ENCODE data around the gene ARMC6. TPM values are rescaled to one million over a fixed set of nuclear protein-coding genes. Genes with fewer than 3 reads are reported as not detected.

Gene ARMC6
- total and polyA plus RNA-seq, 4 donors: 8.8 to 13.2 (median 12.4) TPM

DNA sequence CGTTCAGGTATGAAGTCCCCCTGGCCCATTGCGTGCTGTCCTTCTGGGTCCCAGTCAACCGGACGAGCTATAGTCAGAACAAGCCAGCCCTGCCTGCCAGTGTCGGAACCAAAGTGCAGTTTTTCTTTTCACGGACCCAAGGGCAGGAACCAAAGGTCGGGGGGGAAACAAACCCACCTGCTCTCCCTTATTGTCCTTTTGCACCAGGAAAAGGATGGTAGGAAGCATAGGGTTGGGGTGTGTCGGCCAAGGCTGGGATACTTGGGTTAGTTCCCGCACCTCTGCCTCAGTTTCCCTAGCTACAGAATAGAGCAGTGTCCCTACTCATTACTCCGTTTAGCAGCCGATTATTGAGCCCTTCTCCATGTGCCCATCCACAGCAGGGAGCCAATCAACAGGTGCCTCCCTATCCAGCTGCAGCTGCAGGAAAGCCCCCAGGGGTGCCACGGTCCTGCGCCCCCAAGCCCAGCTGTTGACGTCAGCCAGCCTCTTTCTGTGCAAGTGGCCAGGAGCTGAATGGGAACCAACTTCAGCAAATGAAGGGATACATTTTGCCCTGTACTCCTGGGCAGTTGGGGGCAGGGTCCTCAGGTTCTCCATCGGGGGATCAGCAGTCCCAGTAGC is 21.0 kb downstream of the ARMC6 start:
- no peaks in the 10 kb centered on the region for H3K4me1 ChIP-seq (ENCODE audit: control insufficient read depth in 1 of 2, insufficient read depth in 2 of 2, low read length in 2 of 2)
- no peak overlapping the region for H3K27ac ChIP-seq (ENCODE audit: low read depth in 1 of 2, low read length in 2 of 2)
- DNase-seq (no peak), ATAC-seq (ENCODE audit: low FRiP score) (no peak)
- H3K9me3 ChIP-seq (ENCODE audit: control insufficient read depth, low read length): no peaks in the 10 kb centered on the region
- WGBS, 2 donors: 93 to 94% methylated on average over 15 of the region's 15 CpGs
- peaks cover 0 to 4% of the 10 kb centered on the region in 2 donors for H3K36me3 ChIP-seq (ENCODE audit: control insufficient read depth in 1 of 2, insufficient read depth in 2 of 2, low read length in 1 of 2)
- no peaks in the 10 kb centered on the region for H3K27me3 ChIP-seq (ENCODE audit: control insufficient read depth in 1 of 2, insufficient read depth in 2 of 2, low read length in 1 of 2)
- intact Hi-C loops (cut with DNase I): no loop called here
- no peak overlapping the region for H3K4me3 ChIP-seq (ENCODE audit: low read length in 2 of 2)

DNA sequence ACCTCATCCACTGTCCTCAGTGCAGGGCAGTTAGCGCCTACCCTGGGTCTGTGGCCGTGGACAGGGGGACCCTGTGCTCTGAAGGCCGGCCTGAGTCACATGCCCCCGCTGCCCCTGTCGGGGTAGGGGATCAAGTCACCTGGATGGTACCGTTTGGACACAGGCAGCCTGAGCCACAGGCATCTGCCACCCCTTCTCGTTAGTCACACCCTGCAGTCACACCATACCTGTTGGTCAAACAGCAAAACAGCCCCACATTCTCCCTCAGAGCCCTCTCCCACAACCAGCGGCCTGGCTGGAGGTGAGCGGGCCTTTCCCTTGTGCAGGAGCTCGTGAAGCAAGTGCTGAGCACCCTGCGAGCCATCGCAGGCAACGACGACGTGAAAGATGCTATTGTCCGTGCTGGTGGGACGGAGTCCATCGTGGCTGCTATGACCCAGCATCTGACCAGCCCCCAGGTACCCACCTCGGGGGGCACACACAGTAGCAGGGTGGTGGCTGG is 21.6 kb downstream of the ARMC6 start:
- no peak overlapping the region for H3K27ac ChIP-seq (ENCODE audit: low read depth in 1 of 2, low read length in 2 of 2)
- no peaks in the 10 kb centered on the region for H3K4me1 ChIP-seq (ENCODE audit: control insufficient read depth in 1 of 2, insufficient read depth in 2 of 2, low read length in 2 of 2)
- WGBS, 2 donors: 94% methylated on average over 19 of the region's 19 CpGs
- intact Hi-C loops (cut with DNase I): loop anchor here in 1 of 2 donors (5.0 kb wide), 1 partner anchor 122 kb away; no protein-coding TSS in a partner anchor
- H3K9me3 ChIP-seq (ENCODE audit: control insufficient read depth, low read length): no peaks in the 10 kb centered on the region
- H3K36me3 ChIP-seq (ENCODE audit: control insufficient read depth in 1 of 2, insufficient read depth in 2 of 2, low read length in 1 of 2): peaks cover 0 to 4% of the 10 kb centered on the region in 2 donors
- H3K27me3 ChIP-seq (ENCODE audit: control insufficient read depth in 1 of 2, insufficient read depth in 2 of 2, low read length in 1 of 2): no peaks in the 10 kb centered on the region
- no peak overlapping the region for H3K4me3 ChIP-seq (ENCODE audit: low read length in 2 of 2)
- ATAC-seq (ENCODE audit: low FRiP score) (no peak), DNase-seq (no peak)

DNA sequence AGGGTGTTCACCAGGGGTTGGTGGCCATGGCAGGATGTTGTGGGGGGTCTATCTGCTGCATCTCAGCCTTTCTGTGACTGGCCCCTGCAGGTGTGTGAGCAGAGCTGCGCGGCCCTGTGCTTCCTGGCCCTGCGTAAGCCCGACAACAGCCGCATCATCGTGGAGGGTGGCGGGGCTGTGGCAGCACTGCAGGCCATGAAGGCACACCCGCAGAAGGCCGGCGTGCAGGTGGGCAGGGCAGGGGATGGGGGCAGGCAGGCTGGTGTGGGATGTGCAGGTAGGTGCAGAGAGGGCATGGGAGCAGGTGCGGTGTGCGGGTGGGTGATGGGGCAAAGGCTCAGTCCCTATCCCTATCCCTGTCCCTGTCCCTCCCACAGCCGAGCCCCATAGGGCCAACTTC is 22.3 kb downstream of the ARMC6 start:
- DNase-seq: no peak
- no peak overlapping the region for H3K27ac ChIP-seq (ENCODE audit: low read depth in 1 of 2, low read length in 2 of 2)
- intact Hi-C loops (cut with DNase I): loop anchor here in 1 of 2 donors (5.0 kb wide), 1 partner anchor 122 kb away; no protein-coding TSS in a partner anchor
- H3K4me3 ChIP-seq (ENCODE audit: low read length in 2 of 2): no peak overlapping the region
- no peaks in the 10 kb centered on the region for H3K4me1 ChIP-seq (ENCODE audit: control insufficient read depth in 1 of 2, insufficient read depth in 2 of 2, low read length in 2 of 2)
- no peaks in the 10 kb centered on the region for H3K9me3 ChIP-seq (ENCODE audit: control insufficient read depth, low read length)
- no peak for ATAC-seq (ENCODE audit: low FRiP score)
- no peaks in the 10 kb centered on the region for H3K27me3 ChIP-seq (ENCODE audit: control insufficient read depth in 1 of 2, insufficient read depth in 2 of 2, low read length in 1 of 2)
- WGBS, 2 donors: 95 to 96% methylated on average over 13 of the region's 13 CpGs
- H3K36me3 ChIP-seq (ENCODE audit: control insufficient read depth in 1 of 2, insufficient read depth in 2 of 2, low read length in 1 of 2): peaks cover 0 to 4% of the 10 kb centered on the region in 2 donors

DNA sequence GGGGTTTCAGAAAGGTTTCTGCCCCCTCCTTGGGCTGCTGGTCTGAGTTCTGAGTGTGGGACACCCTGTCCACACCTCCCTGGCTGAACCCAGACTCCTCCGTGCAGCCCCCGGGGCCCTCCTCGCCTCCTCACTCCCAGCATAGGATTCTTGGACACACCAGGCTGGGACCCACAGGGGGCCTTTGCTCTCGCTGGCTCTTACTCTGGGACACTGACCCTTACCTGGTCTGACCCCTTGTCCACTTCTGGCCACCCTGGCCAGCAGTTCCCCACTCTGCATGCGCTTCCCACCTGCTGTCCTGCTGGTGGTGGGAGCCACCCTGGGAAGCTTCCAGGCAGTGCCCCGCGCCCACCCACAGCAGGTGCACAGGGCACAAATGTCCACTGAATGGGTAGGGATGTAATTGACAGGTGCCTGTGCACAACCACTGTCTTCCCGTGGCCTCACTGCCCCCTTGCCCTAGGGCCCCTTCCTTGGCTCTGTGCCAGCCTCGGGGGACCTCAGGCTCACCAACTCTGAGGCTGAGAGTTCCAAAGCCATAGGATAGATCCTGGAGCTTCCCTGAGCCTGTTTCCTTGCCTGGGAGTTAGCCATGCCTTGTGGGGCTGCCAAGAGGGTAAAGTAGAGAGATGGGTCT is 23.4 kb downstream of the ARMC6 start:
- no peak for DNase-seq
- no peaks in the 10 kb centered on the region for H3K4me1 ChIP-seq (ENCODE audit: control insufficient read depth in 1 of 2, insufficient read depth in 2 of 2, low read length in 2 of 2)
- H3K27ac ChIP-seq (ENCODE audit: low read depth in 1 of 2, low read length in 2 of 2): no peak overlapping the region
- no peaks in the 10 kb centered on the region for H3K9me3 ChIP-seq (ENCODE audit: control insufficient read depth, low read length)
- H3K4me3 ChIP-seq (ENCODE audit: low read length in 2 of 2): no peak overlapping the region
- peaks cover 0 to under 1% of the 10 kb centered on the region in 2 donors for H3K36me3 ChIP-seq (ENCODE audit: control insufficient read depth in 1 of 2, insufficient read depth in 2 of 2, low read length in 1 of 2)
- H3K27me3 ChIP-seq (ENCODE audit: control insufficient read depth in 1 of 2, insufficient read depth in 2 of 2, low read length in 1 of 2): no peaks in the 10 kb centered on the region
- intact Hi-C loops (cut with DNase I): loop anchor here in 1 of 2 donors (5.0 kb wide), 1 partner anchor 121 kb away; no protein-coding TSS in a partner anchor
- 76 to 78% methylated on average over 9 of the region's 9 CpGs for WGBS, 2 donors
- ATAC-seq (ENCODE audit: low FRiP score): no peak

DNA sequence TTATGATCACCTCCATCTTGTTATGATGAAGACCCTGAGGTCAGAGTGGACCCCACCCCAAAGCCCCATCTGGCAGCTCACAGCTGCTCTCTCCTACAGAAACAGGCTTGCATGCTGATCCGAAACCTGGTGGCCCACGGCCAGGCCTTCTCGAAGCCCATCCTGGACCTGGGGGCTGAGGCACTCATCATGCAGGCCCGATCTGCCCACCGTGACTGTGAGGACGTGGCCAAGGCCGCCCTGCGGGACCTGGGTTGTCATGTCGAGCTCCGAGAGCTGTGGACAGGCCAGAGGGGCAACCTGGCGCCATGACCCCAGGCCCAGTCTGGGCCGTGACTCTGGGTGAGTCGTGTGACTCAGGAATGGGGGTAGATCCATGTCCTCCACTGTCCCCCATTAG is 23.9 kb downstream of the ARMC6 start:
- DNase-seq: no peak
- intact Hi-C loops (cut with DNase I): loop anchor here in 1 of 2 donors (5.0 kb wide), 1 partner anchor 120 kb away; no protein-coding TSS in a partner anchor
- Histone ChIP-seq H3K36me3 (ENCODE audit: control insufficient read depth in 1 of 2, insufficient read depth in 2 of 2, low read length in 1 of 2) (no peaks in the 10 kb centered on the region), H3K4me1 (ENCODE audit: control insufficient read depth in 1 of 2, insufficient read depth in 2 of 2, low read length in 2 of 2) (no peaks in the 10 kb centered on the region), H3K27me3 (ENCODE audit: control insufficient read depth in 1 of 2, insufficient read depth in 2 of 2, low read length in 1 of 2) (no peaks in the 10 kb centered on the region), H3K27ac (ENCODE audit: low read depth in 1 of 2, low read length in 2 of 2) (no peak overlapping the region), H3K9me3 (ENCODE audit: control insufficient read depth, low read length) (no peaks in the 10 kb centered on the region), H3K4me3 (ENCODE audit: low read length in 2 of 2) (no peak overlapping the region)
- no peak for ATAC-seq (ENCODE audit: low FRiP score)
- 90 to 91% methylated on average over 13 of the region's 13 CpGs for WGBS, 2 donors

DNA sequence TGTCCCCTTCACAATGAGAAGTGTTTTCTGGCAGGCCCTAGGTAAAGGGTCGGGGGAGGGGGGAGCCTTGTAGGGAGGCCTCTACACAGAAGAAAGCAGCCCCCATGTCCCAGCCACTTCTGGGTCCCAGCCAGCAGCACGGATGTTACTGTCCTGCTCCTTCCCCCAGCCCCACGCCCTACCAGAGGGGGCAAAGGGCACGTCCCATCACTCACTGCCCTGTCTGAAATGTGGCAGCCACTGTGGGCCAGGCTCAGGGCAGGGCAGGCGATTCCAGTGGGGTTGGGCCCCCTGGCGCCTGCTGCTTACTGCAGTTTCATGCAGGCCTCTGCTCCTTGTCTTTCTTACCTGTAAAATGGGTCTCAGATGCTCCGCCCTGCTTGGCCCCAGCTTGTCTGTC is 24.3 kb downstream of the ARMC6 start:
- no peak overlapping the region for H3K4me3 ChIP-seq (ENCODE audit: low read length in 2 of 2)
- no peaks in the 10 kb centered on the region for H3K27me3 ChIP-seq (ENCODE audit: control insufficient read depth in 1 of 2, insufficient read depth in 2 of 2, low read length in 1 of 2)
- WGBS, 2 donors: 85 to 86% methylated on average over 7 of the region's 7 CpGs
- DNase-seq (no peak), ATAC-seq (ENCODE audit: low FRiP score) (no peak)
- H3K27ac ChIP-seq (ENCODE audit: low read depth in 1 of 2, low read length in 2 of 2): no peak overlapping the region
- H3K36me3 ChIP-seq (ENCODE audit: control insufficient read depth in 1 of 2, insufficient read depth in 2 of 2, low read length in 1 of 2): no peaks in the 10 kb centered on the region
- no peaks in the 10 kb centered on the region for H3K9me3 ChIP-seq (ENCODE audit: control insufficient read depth, low read length)
- intact Hi-C loops (cut with DNase I): loop anchor here in 1 of 2 donors (5.0 kb wide), 1 partner anchor 120 kb away; no protein-coding TSS in a partner anchor
- H3K4me1 ChIP-seq (ENCODE audit: control insufficient read depth in 1 of 2, insufficient read depth in 2 of 2, low read length in 2 of 2): no peaks in the 10 kb centered on the region

DNA sequence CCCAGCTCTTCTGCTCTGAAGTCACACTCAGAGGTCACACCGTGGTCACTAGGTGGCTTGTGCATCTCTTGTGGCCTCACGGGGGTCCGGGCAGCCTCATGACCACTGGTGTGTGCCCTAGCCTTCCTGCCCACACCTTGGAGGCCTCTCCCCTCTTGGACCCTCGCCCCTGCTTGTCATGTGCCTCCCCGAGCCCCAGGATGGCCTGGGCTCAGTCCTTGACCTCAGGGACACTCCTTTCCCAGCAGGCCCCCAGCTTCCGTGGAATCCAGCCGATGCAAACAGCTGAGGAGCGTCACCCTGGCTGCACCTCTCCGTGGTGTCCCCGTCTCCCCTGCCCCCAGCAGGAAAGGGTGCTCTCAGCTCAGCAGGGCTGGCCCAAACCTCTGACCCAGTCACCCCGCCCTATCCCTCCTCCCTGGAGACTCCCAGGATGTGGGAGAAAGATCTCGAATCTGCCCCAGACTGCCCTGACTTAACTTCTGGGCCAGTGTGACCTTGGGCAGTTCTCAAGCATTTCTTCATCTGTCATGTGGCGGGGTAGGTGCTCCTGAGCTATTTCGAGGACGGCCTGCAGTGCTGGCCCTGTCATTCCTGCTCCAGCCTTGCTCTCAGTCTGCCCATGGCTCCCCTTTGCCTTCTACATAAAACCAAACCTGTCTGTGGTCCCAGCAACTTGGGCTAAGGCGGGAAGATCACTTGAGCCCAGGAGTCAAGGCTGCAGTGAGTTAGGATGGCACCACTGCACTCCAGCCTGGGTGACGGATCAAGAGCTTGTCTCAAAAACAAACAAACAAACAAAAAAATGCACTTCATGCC is 25.8 kb downstream of the ARMC6 start:
- H3K4me1 ChIP-seq (ENCODE audit: control insufficient read depth in 1 of 2, insufficient read depth in 2 of 2, low read length in 2 of 2): no peaks in the 10 kb centered on the region
- no peaks in the 10 kb centered on the region for H3K36me3 ChIP-seq (ENCODE audit: control insufficient read depth in 1 of 2, insufficient read depth in 2 of 2, low read length in 1 of 2)
- no peaks in the 10 kb centered on the region for H3K9me3 ChIP-seq (ENCODE audit: control insufficient read depth, low read length)
- H3K27me3 ChIP-seq (ENCODE audit: control insufficient read depth in 1 of 2, insufficient read depth in 2 of 2, low read length in 1 of 2): no peaks in the 10 kb centered on the region
- H3K27ac ChIP-seq (ENCODE audit: low read depth in 1 of 2, low read length in 2 of 2): no peak overlapping the region
- no peak overlapping the region for H3K4me3 ChIP-seq (ENCODE audit: low read length in 2 of 2)
- ATAC-seq (ENCODE audit: low FRiP score) (no peak), DNase-seq (no peak)
- WGBS, 2 donors: 82 to 88% methylated on average over 17 of the region's 17 CpGs
- intact Hi-C loops (cut with DNase I): loop anchor here in 1 of 2 donors (5.0 kb wide), 1 partner anchor 118 kb away; no protein-coding TSS in a partner anchor

DNA sequence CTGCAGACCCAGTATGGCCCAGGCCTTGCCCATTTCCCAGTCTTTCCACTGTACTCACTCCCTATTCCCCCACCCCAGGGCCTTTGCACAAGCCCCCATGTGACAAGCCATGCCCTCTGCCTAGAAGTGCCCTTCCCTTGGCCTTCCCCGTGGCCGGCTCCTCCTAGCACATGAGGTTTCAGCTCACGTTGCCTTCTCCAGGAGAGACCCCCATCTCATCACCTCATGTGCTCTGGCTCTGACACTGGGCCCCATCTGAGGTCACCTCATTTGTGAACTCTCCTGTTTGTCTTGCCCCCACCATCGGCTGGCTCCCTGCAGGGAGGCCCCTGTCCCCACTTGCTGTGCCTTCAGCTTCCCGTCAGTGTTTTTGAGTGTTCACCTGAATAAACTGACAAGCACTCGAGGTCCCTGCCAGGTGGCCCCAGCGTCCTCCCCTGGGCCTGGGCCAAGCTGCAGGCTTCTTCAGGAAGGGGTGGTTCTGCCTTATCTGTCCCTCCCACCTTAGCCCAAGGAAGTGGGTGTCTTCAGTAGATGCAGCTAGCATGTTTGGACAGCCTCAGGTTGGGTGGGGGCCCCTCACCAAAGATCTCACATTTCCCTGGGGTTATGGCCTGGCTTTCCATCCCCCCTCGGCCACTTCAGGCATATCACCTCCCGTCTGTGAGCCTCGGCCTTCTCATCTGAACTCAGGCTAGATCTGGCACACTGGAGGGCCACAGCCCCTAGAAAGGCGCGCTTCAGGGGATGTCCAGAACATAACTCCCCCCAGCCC is 26.6 kb downstream of the ARMC6 start:
- intact Hi-C loops (cut with DNase I): loop anchor here in 1 of 2 donors (5.0 kb wide), 3 partner anchors 77 to 132 kb away; partner anchors contain the start of genes BORCS8, RFXANK and TMEM161A
- DNase-seq: no peak
- H3K4me1 ChIP-seq (ENCODE audit: control insufficient read depth in 1 of 2, insufficient read depth in 2 of 2, low read length in 2 of 2): no peaks in the 10 kb centered on the region
- no peaks in the 10 kb centered on the region for H3K27me3 ChIP-seq (ENCODE audit: control insufficient read depth in 1 of 2, insufficient read depth in 2 of 2, low read length in 1 of 2)
- WGBS, 2 donors: 81 to 83% methylated on average over 12 of the region's 12 CpGs
- H3K4me3 ChIP-seq (ENCODE audit: low read length in 2 of 2): no peak overlapping the region
- no peak for ATAC-seq (ENCODE audit: low FRiP score)
- no peaks in the 10 kb centered on the region for H3K9me3 ChIP-seq (ENCODE audit: control insufficient read depth, low read length)
- no peaks in the 10 kb centered on the region for H3K36me3 ChIP-seq (ENCODE audit: control insufficient read depth in 1 of 2, insufficient read depth in 2 of 2, low read length in 1 of 2)
- no peak overlapping the region for H3K27ac ChIP-seq (ENCODE audit: low read depth in 1 of 2, low read length in 2 of 2)

Measured in aorta (tissue), 5 donors.